A673 (cell line): ENCODE results near the gene TNFAIP8. TPM values are rescaled to one million over a fixed set of nuclear protein-coding genes. Genes with fewer than 3 reads are reported as not detected.
A peak's percentile ranks its signal among the peaks of the same experiment; 100 is the strongest.

Experiments used
- BruUV-seq: library from RNA; stranded (reverse); fragments of 400-500 nt; replicated peaks from 2 replicates; lab custom pipeline; 2021; lab: Mats Ljungman, UMichigan
- CTCF ChIA-PET: fragments of 300-600 bp; sonication (Branson Sonifier 250); formaldehyde crosslinking; loops from one replicate; lab custom pipeline; 2022; ENCODE audit warnings: antibody characterized with exemption; lab: Charles Lee
- POLR2A ChIA-PET: fragments of 300-600 bp; sonication (Branson Sonifier 250); formaldehyde crosslinking; loops from one replicate; lab custom pipeline; 2022; ENCODE audit warnings: antibody characterized with exemption; ENCODE audit not compliant: low non-redundant PET; lab: Charles Lee
- DNase-seq: peaks from one replicate; pipeline ENCODE4 v3.0.0-alpha.2; 2015; ENCODE audit warnings: low spot score
- H3K27ac ChIP-seq: fragments of 200-600 bp; sonication (generic); 2 replicates; pipeline ENCODE4 v1.5.1; 2016; ENCODE audit warnings: mixed run types, low read depth, mild to moderate bottlenecking, mixed read lengths, antibody characterized with exemption, low read length; ENCODE audit not compliant: poor library complexity, severe bottlenecking
- H3K27me3 ChIP-seq: fragments of 200-600 bp; sonication (generic); replicated peaks from 2 replicates; pipeline ENCODE4 v1.6.1; 2017; ENCODE audit warnings: mixed run types, low read depth, mild to moderate bottlenecking, mixed read lengths, antibody characterized with exemption, low read length; ENCODE audit not compliant: insufficient read depth, poor library complexity
- H3K36me3 ChIP-seq: fragments of 200-600 bp; sonication (generic); 2 replicates; pipeline ENCODE4 v1.6.1; 2016; ENCODE audit warnings: mixed run types, mild to moderate bottlenecking, mixed read lengths, antibody characterized with exemption, low read length; ENCODE audit not compliant: insufficient read depth, poor library complexity, severe bottlenecking
- H3K4me1 ChIP-seq: fragments of 200-600 bp; sonication (generic); 2 replicates; pipeline ENCODE4 v1.6.1; 2017; ENCODE audit warnings: mixed run types, mild to moderate bottlenecking, mixed read lengths, antibody characterized with exemption, low read length; ENCODE audit not compliant: insufficient read depth, poor library complexity, severe bottlenecking
- H3K4me3 ChIP-seq: fragments of 200-600 bp; sonication (generic); 2 replicates; pipeline ENCODE4 v1.5.1; 2016; ENCODE audit warnings: low read depth, mixed run types, mild to moderate bottlenecking, mixed read lengths, low read length; ENCODE audit not compliant: poor library complexity, severe bottlenecking
- H3K9me3 ChIP-seq: fragments of 200-600 bp; sonication (generic); 2 replicates; pipeline ENCODE4 v1.6.1; 2016; ENCODE audit warnings: mixed run types, low read depth, mild to moderate bottlenecking, mixed read lengths, antibody characterized with exemption, low read length; ENCODE audit not compliant: poor library complexity, severe bottlenecking
- EZH2 ChIP-seq: fragments of 200-600 bp; sonication (generic); IDR thresholded peaks from 2 replicates; pipeline ENCODE4 v1.6.1; 2017; ENCODE audit warnings: borderline replicate concordance, low read depth, mild to moderate bottlenecking, mixed read lengths, antibody characterized with exemption, low read length; ENCODE audit not compliant: poor library complexity, severe bottlenecking
- intact Hi-C: fragments of 100-400 bp; cut with micrococcal nuclease; formaldehyde crosslinking; loops from one replicate; pipeline ENCODE4 v1.10.0; 2022; ENCODE audit not compliant: unreplicated experiment
- total RNA-seq: library from RNA; stranded (reverse); gene quantifications from 2 replicates; pipeline ENCODE4 v1.2.3, GENCODE V29; 2021
- TF ChIP-seq, protein P1 (sequence below): fragments of 300-800, 200-600 bp; sonication (generic); conservative IDR thresholded peaks from 2 replicates; pipeline ENCODE4 v1.5.1; 2017; ENCODE audit warnings: low read depth, mild to moderate bottlenecking, antibody characterized with exemption, low read length, moderate library complexity, mixed read lengths

Gene TNFAIP8
- total RNA-seq, 1 experiment from 2014 or later: 6.8 TPM

DNA sequence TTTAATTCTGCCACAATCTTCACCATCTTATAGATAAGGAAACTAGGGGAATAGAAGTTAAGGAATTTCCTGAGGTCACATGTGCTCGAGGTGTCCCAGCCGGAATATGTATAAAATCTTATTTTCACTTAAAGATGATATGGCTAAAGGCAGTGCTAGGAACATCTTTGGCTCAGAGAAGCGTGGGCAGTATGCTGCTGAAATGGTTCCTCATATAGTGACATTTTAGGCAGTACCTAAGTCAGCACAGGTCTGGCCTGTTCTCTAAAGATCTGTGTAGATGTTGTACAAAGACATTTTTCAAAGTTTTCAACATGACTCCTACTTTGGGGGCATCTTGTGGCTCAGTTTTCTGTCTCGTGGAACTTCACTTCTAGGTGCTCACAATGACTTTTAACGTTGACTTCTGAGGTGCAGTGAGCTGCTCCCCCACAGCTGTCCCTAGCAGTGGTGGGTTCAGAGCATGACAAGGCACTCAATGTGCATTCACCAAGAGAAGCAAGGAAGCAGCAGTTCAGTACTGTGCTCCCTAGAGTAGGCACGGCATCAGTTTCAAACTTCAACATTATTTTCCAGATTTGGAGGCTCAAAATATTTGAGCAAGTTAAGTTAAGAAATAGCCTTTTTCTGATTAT is 40.3 kb downstream of the TNFAIP8 start:
- intact Hi-C loops: no loop called here
- no peak for DNase-seq
- H3K27ac ChIP-seq: no peak overlapping the region
- no peaks in the 10 kb centered on the region for H3K9me3 ChIP-seq
- no peaks in the 10 kb centered on the region for H3K36me3 ChIP-seq
- ChIA-PET POLR2A (no interaction called here), CTCF (no interaction called here)
- TF ChIP-seq, protein P1, sequence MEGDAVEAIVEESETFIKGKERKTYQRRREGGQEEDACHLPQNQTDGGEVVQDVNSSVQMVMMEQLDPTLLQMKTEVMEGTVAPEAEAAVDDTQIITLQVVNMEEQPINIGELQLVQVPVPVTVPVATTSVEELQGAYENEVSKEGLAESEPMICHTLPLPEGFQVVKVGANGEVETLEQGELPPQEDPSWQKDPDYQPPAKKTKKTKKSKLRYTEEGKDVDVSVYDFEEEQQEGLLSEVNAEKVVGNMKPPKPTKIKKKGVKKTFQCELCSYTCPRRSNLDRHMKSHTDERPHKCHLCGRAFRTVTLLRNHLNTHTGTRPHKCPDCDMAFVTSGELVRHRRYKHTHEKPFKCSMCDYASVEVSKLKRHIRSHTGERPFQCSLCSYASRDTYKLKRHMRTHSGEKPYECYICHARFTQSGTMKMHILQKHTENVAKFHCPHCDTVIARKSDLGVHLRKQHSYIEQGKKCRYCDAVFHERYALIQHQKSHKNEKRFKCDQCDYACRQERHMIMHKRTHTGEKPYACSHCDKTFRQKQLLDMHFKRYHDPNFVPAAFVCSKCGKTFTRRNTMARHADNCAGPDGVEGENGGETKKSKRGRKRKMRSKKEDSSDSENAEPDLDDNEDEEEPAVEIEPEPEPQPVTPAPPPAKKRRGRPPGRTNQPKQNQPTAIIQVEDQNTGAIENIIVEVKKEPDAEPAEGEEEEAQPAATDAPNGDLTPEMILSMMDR: no peak
- no peak for TF ChIP-seq EZH2
- H3K27me3 ChIP-seq: no peaks in the 10 kb centered on the region
- no TSS peak for BruUV-seq
- H3K4me1 ChIP-seq: peaks cover 35% of the 10 kb centered on the region
- no peak overlapping the region for H3K4me3 ChIP-seq

DNA sequence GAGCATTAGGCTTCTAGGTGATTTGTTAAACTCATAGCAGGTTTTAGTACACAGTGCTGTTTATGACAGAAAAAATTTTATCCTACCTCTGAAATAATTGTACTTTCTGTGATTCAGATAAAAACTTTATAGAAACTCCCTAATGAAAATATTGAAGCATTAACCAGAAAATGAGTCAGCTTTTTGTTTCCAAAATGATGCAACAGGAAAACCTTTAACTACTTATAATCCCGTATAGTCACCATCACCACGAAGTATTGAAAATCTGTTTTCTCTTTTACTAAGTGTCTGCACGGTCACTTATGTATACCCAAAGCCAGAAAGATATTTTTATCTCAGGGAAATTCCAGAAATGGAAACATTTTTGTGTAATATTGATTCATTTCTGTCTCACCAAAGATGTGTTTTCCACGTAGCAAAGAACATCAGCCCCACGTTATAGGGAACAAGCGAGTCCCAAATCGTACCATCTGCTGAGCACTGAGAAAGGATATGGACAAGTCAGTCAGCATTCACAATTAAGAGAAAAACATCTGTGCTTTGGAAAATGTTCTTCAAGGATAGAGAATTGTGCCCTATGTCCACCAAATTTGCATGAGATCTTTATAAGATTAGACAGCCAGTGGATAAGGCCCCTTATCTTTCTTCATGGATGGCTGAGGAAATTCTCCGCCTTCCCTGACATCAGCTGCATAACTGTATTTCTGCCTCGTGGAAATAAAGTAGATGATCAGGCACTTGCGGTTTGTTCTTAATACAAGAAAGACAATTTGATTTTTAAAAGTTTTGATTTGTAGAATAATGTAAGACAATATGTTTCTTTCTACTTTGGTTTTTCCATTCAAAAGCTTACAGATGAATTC is 41.9 kb downstream of the TNFAIP8 start:
- Histone ChIP-seq H3K9me3 (no peaks in the 10 kb centered on the region), H3K27me3 (no peaks in the 10 kb centered on the region), H3K27ac (peak overlapping the region; percentile 52), H3K4me1 (peaks cover 35% of the 10 kb centered on the region), H3K4me3 (no peak overlapping the region), H3K36me3 (no peaks in the 10 kb centered on the region)
- intact Hi-C loops: no loop called here
- no TSS peak for BruUV-seq
- TF ChIP-seq, protein P1: no peak
- TF ChIP-seq EZH2: no peak
- ChIA-PET CTCF (no interaction called here), POLR2A (no interaction called here)
- DNase-seq: peak; percentile 62

DNA sequence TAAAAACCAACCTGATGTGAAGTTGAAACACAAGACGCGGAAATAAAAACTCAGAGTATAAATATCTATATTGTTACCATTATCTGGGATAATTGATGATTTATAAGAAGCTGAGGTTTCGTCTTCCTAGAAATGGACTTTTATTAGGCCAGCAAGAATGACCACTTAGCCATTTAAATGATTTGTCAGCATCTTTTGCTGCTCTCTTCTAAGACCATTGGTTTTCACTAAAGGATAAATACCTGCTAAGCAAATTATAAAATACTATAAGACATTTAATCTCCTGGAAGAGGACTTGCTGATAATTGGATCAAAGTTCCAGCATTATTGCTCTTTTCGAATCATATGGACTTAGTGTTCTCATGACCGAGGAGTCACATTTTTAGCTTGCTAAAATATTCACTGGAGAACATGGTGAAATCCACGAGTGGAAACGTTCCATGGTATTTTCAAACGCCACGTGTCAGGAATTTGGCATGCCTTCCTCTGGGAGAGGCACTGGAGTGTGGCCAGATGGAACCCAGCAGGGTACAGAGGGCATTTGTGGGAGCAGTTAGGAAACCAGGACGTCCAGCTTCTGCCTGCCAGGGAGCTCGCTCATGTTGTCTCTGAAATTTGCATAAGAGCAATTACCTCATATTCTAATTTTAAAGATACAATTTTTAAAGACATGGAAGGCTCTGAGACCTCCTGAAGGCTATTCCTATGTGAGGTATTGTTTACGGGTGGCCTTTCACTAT is 43.1 kb downstream of the TNFAIP8 start:
- Histone ChIP-seq H3K4me3 (no peak overlapping the region), H3K36me3 (no peaks in the 10 kb centered on the region), H3K27me3 (no peaks in the 10 kb centered on the region), H3K9me3 (no peaks in the 10 kb centered on the region), H3K27ac (peak overlapping the region; percentile 52), H3K4me1 (peaks cover 35% of the 10 kb centered on the region)
- ChIA-PET POLR2A (no interaction called here), CTCF (interaction anchor here (1.0 kb wide), 1 partner anchor 13 kb away, joined by 3 read pairs; no protein-coding TSS in a partner anchor)
- BruUV-seq: no TSS peak
- intact Hi-C loops: no loop called here
- TF ChIP-seq, protein P1: no peak
- no peak for TF ChIP-seq EZH2
- DNase-seq: no peak
